ENCODE results near the gene RNF150. TPM values are rescaled to one million over a fixed set of nuclear protein-coding genes. Genes with fewer than 3 reads are reported as not detected.

RNF150 gene
- total RNA-seq, 1 donor from 2014 or later = 14.8 TPM

GRCh38 chr4:141065872-141066271, 67.4 kb downstream of the RNF150 start:
- Mint-ChIP-seq H3K4me1 (ENCODE audit: low read depth) (peaks cover 6% of the 10 kb centered on the region), H3K27me3 (ENCODE audit: low read depth) (no peaks in the 10 kb centered on the region), H3K4me3 (ENCODE audit: unreplicated experiment) (no peak overlapping the region), H3K27ac (ENCODE audit: unreplicated experiment) (no peak overlapping the region), H3K9me3 (ENCODE audit: low read depth) (no peaks in the 10 kb centered on the region), H3K36me3 (ENCODE audit: low read depth) (no peaks in the 10 kb centered on the region)
- TF ChIP-seq CTCF (IDR thresholded peaks at IDR 0.05) = no peak
- no peak for DNase-seq (ENCODE audit: low spot score)

- H3K4me1 Mint-ChIP-seq (ENCODE audit: low read depth) = peaks cover 14% of the 10 kb centered on the region
- H3K9me3 Mint-ChIP-seq (ENCODE audit: low read depth) = no peaks in the 10 kb centered on the region
- TF ChIP-seq CTCF (IDR thresholded peaks at IDR 0.05) = no peak
- no peak overlapping the region for H3K4me3 Mint-ChIP-seq (ENCODE audit: unreplicated experiment)
- no peak for DNase-seq (ENCODE audit: low spot score)
- no peak overlapping the region for H3K27ac Mint-ChIP-seq (ENCODE audit: unreplicated experiment)
- H3K27me3 Mint-ChIP-seq (ENCODE audit: low read depth) = no peaks in the 10 kb centered on the region
- H3K36me3 Mint-ChIP-seq (ENCODE audit: low read depth) = no peaks in the 10 kb centered on the region
Observed at GRCh38 chr4:141062651-141063050, 70.6 kb downstream of the RNF150 start.

- Mint-ChIP-seq H3K27ac (ENCODE audit: unreplicated experiment) (peak overlapping the region; percentile 60), H3K4me3 (ENCODE audit: unreplicated experiment) (no peak overlapping the region), H3K4me1 (ENCODE audit: low read depth) (peaks cover 8% of the 10 kb centered on the region), H3K9me3 (ENCODE audit: low read depth) (no peaks in the 10 kb centered on the region), H3K27me3 (ENCODE audit: low read depth) (no peaks in the 10 kb centered on the region), H3K36me3 (ENCODE audit: low read depth) (no peaks in the 10 kb centered on the region)
- no peak for TF ChIP-seq CTCF (IDR thresholded peaks at IDR 0.05)
- no peak for DNase-seq (ENCODE audit: low spot score)
Observed at GRCh38 chr4:141058591-141059512, 74.4 kb downstream of the RNF150 start.

GRCh38 chr4:141057582-141057981, 75.7 kb downstream of the RNF150 start:
- Mint-ChIP-seq H3K27ac (ENCODE audit: unreplicated experiment) (no peak overlapping the region), H3K4me3 (ENCODE audit: unreplicated experiment) (no peak overlapping the region), H3K4me1 (ENCODE audit: low read depth) (peaks cover 8% of the 10 kb centered on the region), H3K36me3 (ENCODE audit: low read depth) (no peaks in the 10 kb centered on the region), H3K27me3 (ENCODE audit: low read depth) (no peaks in the 10 kb centered on the region), H3K9me3 (ENCODE audit: low read depth) (no peaks in the 10 kb centered on the region)
- TF ChIP-seq CTCF (IDR thresholded peaks at IDR 0.05) = no peak
- DNase-seq (ENCODE audit: low spot score) = no peak

GRCh38 chr4:141056473-141056872, 76.8 kb downstream of the RNF150 start:
- H3K4me1 Mint-ChIP-seq (ENCODE audit: low read depth) = peaks cover 8% of the 10 kb centered on the region
- H3K9me3 Mint-ChIP-seq (ENCODE audit: low read depth) = peaks cover 2% of the 10 kb centered on the region
- no peaks in the 10 kb centered on the region for H3K27me3 Mint-ChIP-seq (ENCODE audit: low read depth)
- peaks cover under 1% of the 10 kb centered on the region for H3K36me3 Mint-ChIP-seq (ENCODE audit: low read depth)
- DNase-seq (ENCODE audit: low spot score) = no peak
- no peak overlapping the region for H3K4me3 Mint-ChIP-seq (ENCODE audit: unreplicated experiment)
- no peak overlapping the region for H3K27ac Mint-ChIP-seq (ENCODE audit: unreplicated experiment)
- TF ChIP-seq CTCF (IDR thresholded peaks at IDR 0.05) = no peak
